Measurements from ENCODE around the gene TMEM213.

GRCh38 chr7:138872576-138872975, 74.8 kb downstream of the TMEM213 start:
- no peak for TF ChIP-seq CTCF (IDR thresholded peaks at IDR 0.05; ENCODE audit: low read depth, low read length, poor library complexity, severe bottlenecking)
- TF ChIP-seq EZH2phosphoT487 (IDR thresholded peaks at IDR 0.05; ENCODE audit: borderline replicate concordance, low read length), result no peak

All from DOHH2 (cell line).